NCI-H1048 (cell line): ENCODE measurements around the gene AMHR2.
"Not testable (repeated sequence)": the region's sequence is repeated elsewhere in the genome, so short reads cannot be mapped to it uniquely, and the experiment has no call there.

Experiments used
- DNase-seq: peaks from one replicate; lab custom pipeline; 2025; lab: John Stamatoyannopoulos, UW

Gene AMHR2

DNA sequence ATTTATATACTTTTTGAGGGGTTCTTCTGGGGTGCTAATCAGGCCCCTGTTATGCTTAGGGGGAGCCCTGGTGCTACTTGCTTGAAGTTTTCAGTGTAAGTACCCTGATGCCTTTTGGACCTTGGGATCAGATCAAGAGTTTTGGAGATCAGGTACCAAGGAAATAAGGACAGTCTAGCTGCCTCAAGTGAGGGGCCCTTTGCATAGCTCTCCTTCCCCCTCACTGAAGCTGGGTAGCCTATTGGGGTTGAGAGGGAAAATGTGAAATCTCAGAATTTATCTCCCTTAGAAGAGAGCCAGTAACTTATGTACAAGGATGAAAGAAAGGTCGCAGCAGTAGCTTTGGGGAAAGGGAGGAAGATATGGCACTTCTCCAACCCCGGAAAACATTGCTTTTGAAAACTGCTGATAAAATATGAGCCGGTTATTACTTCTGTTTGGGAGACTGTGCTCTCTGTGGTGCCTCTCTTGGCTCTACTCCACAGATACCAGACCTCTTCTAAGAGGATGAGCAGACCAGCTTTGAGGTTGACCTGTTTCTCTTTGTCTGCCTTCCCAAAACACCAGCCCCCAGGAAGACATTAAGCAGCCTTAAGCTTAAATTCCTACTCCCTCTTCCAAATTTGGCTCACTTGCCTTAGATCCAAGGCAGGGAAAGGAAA, 8.8 kb upstream of the AMHR2 start:
- no peak for DNase-seq

GRCh38 chr12:53415752-53416389, 7.8 kb upstream of the AMHR2 start:
- DNase-seq = not testable (repeated sequence)

GRCh38 chr12:53417291-53417816, 6.3 kb upstream of the AMHR2 start:
- DNase-seq = not testable (repeated sequence)

GRCh38 chr12:53418221-53418620, 5.4 kb upstream of the AMHR2 start:
- no peak for DNase-seq

DNA sequence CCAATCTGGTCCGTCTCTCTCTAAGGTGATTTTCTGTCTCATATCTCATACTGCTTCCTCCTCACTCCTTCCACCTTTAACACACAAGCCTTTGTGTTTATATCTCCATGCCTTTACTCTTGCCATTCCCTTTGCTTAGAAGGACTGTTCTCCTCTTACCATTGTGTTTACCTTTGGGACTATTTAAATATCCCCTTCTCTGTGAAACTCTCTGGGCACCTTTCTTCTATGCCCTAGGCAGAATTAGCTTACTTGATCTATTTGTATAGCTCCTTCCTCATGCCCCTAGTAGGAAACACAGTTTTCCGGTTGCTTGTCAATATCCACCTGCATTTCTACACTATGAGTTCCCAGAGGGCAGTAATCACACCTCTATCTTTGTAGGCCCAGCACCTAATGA, 3.9 kb upstream of the AMHR2 start:
- DNase-seq = no peak

GRCh38 chr12:53422247-53422646, 1.4 kb upstream of the AMHR2 start:
- not testable (repeated sequence) for DNase-seq

DNA sequence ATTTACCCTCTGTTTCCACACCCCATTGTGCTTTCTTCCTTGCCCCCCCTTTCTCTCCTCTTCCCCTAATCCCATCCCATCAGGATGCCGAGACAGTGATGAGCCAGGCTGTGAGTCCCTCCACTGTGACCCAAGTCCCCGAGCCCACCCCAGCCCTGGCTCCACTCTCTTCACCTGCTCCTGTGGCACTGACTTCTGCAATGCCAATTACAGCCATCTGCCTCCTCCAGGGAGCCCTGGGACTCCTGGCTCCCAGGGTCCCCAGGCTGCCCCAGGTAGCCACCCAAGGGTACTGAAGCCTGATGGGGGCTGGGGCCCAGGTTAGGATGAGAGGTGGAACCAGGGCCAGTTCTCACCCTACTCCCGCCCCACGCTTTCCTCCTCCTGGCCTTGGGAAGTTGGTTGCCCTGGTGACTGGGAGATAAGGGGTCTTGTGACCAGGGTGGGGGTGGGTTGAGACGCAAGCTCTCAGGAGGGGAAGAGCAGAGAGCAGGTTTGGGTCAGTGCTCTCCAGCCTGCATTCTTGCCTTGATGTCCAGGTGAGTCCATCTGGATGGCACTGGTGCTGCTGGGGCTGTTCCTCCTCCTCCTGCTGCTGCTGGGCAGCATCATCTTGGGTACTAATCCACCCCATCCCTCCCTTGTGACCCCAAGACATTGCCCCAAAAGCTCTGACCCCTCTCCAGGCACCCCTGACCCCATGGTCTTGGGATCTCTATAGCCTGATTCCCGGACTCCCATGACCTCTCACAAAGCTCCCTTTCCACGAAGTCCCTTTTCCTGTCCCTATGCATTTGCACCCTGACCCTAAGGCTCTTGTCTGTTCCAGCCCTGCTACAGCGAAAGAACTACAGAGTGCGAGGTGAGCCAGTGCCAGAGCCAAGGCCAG, 1.2 kb downstream of the AMHR2 start:
- DNase-seq = no peak

GRCh38 chr12:53425515-53426150, 2.0 kb downstream of the AMHR2 start:
- DNase-seq = no peak

GRCh38 chr12:53427905-53428594, 4.4 kb downstream of the AMHR2 start:
- DNase-seq = no peak

DNA sequence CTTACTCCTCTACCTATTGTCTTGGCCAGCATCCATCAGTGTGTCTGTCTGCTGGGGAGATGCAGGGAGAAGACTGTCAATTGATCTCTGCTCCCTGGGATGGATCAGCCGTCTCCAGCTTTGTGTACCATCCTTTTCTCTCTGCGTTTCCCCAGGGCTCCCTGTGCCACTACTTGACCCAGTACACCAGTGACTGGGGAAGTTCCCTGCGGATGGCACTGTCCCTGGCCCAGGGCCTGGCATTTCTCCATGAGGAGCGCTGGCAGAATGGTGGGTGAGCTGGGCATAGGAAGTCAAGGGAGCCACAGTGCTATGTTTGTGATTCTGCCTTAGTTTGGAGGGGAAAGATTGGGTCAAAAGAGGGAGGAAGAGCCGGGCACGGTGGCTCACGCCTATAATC, 5.1 kb downstream of the AMHR2 start:
- no peak for DNase-seq

GRCh38 chr12:53430116-53430515, 6.5 kb downstream of the AMHR2 start:
- no peak for DNase-seq

DNA sequence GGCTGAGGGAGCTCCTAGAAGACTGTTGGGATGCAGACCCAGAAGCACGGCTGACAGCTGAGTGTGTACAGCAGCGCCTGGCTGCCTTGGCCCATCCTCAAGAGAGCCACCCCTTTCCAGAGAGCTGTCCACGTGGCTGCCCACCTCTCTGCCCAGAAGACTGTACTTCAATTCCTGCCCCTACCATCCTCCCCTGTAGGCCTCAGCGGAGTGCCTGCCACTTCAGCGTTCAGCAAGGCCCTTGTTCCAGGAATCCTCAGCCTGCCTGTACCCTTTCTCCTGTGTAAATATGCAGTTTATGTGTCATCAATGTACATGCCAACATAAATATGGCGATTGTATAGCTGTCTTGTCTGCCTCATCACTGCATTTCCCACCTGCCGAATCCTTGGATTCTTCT, 7.5 kb downstream of the AMHR2 start:
- no peak for DNase-seq

GRCh38 chr12:53435326-53435725, 11.7 kb downstream of the AMHR2 start:
- not testable (repeated sequence) for DNase-seq

DNA sequence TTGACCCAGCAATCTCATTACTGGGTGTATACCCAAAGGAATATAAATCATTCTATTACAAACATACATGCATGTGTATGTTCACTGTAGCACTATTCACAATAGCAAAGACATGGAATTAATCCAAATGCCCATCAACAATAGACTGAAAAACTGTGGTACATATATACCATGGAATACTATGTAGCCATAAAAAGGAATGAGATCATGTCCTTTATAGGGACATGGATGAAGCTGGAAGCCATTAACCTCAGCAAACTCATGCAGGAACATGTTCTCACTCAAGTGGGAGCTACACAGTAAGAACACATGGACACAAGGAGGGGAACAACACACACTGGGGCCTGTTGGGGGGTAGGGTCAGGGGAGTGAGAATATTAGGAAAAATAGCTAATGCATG, 15.9 kb downstream of the AMHR2 start:
- DNase-seq = not testable (repeated sequence)

DNA sequence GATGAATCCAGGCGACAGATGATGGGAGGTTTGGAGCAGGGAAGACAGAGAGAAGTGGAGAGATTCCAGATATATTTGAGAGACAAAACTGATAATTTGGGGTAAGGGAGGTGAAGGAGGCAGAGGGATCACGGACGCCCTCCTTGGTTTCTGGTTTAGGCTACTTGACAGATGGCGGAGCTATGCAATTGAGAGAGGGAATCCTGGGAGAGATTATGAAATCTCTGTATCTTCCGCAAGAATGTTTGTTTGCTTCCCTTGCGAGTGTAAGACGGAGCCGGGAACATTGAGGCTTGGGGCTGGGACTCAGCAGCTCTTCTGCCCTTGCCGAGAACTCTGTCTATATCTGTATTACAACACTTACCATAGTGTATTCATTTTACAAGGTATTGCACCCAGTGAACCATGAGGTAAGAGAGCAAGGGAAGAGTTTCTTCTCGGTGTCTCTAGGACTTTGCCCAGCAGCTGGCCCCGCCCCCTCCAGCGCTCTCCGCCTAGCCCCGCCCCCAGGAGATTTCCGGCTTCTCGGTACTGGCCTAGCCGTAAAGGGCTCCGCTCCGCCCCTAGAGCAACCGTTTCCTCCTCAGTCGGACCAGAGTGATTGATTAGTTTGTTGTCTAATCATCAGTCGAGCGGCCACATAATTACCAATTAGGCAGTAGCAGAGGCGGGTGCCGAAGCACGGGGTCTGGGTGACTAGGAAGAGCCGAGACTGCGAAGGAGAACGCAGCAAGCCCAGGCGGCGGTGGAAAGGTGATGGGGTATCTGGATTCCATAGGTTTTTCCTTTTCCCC, 17.6 kb downstream of the AMHR2 start, which contains the start of gene PRR13:
Gene PRR13 (plus strand): TSS at position 695 of the 794 bp plus-strand sequence. CDS start 981 bp downstream, outside the sequence.
- DNase-seq = peak; percentile 98

GRCh38 chr12:53443955-53444354, 20.3 kb downstream of the AMHR2 start:
- DNase-seq = no peak

GRCh38 chr12:53444593-53445325, 21.1 kb downstream of the AMHR2 start:
- DNase-seq = not testable (repeated sequence)

DNA sequence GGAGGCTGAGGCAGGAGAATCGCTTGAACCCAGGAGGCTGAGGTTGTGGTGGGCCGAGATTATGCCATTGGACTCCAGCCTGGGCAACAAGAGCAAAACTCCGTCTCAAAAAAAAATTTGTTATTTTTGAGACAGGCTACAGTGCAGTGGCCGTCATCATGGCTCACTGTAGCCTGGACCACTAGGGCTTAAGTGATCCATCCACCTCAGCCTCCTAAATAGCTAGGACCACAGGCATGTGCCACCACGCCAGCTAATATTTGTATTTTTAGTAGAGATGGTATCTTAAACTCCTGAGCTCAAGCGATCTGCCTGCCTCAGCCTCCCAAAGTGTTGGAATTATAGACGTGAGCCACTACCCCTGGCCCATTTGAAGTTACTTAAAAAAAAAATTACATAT, 27.3 kb downstream of the AMHR2 start:
- no peak for DNase-seq

DNA sequence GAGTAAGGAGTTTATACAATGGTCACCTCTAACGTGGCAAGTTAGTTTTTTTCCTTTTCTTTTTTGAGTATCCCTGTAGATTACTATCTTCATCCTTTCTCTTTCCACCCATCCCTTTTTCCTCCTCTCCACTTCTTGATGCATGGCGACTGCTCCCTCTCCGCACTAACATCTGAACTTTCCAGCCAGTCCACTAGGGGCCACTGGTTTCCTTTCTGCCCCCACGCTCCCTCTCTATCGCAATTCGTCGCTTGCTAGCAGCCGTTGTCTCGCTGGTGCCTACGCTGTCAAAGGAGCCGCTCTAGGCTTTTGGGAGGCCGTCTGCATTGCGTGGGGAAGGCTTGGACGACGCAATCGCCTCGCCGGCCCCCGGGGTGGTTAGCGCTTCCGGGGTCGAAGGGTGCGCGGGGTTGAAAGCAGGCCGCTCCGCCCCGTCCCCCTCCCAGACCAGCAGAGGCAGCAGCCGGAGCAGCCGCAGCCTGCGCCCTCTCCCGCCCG, 28.1 kb downstream of the AMHR2 start, which contains the start of gene PCBP2:
Gene PCBP2 (plus strand): TSS at position 442 of the 498 bp plus-strand sequence. CDS start 2,699 bp downstream, outside the sequence.
- DNase-seq = peak; percentile 97
